Body of pancreas (tissue), 4 donors: ENCODE data around the gene SETD1B. TPM values are rescaled to one million over a fixed set of nuclear protein-coding genes. Genes with fewer than 3 reads are reported as not detected.
"Not testable (repeated sequence)": the region's sequence is repeated elsewhere in the genome, so short reads cannot be mapped to it uniquely, and the experiment has no call there.

Experiments used
- ATAC-seq: fragments of 150-250 bp; one replicate; pipeline ENCODE4 v1.9.1; 2016
- DNase-seq, 4 donors: peaks; one replicate each; pipeline ENCODE4 v3.0.0-alpha.2; 2019
- H3K27ac ChIP-seq, 4 donors: fragments of 200-600 bp; sonication (generic); 1 replicate in 3 of 4; 2 replicates in 1 of 4; pipeline versions ENCODE4 v1.5.1 to v1.6.1; 2016 to 2019; ENCODE audit warnings: mild to moderate bottlenecking in 1 of 4, mixed read lengths in 1 of 4, moderate library complexity in 1 of 4
- H3K27me3 ChIP-seq, 2 donors: fragments of 200-600 bp; sonication (generic); one replicate each; pipeline ENCODE4 v1.6.0; 2016; ENCODE audit warnings: mild to moderate bottlenecking in 1 of 2
- H3K36me3 ChIP-seq, 2 donors: fragments of 200-600 bp; sonication (generic); replicated peaks in 1 of 2; 2 replicates each; pipeline ENCODE4 v1.5.1; 2016; ENCODE audit warnings: low read depth in 2 of 2; ENCODE audit not compliant: insufficient read depth in 1 of 2
- H3K4me1 ChIP-seq: fragments of 200-600 bp; sonication (generic); one replicate; pipeline ENCODE4 v1.6.0; 2016
- H3K4me3 ChIP-seq, 2 donors: fragments of 200-600 bp; sonication (generic); 1 replicate in 1 of 2; 2 replicates in 1 of 2; pipeline ENCODE4 v1.5.1; 2016 to 2019
- H3K9me3 ChIP-seq, 3 donors: fragments of 200-600 bp; sonication (generic); 1 replicate in 2 of 3; 2 replicates in 1 of 3; pipeline ENCODE4 v1.5.1; 2016
- POLR2A ChIP-seq, 3 donors: fragments of 450-650 bp; IDR thresholded peaks; one replicate each; pipeline ENCODE4 v1.6.1; 2016; ENCODE audit warnings: antibody characterized with exemption in 3 of 3, mild to moderate bottlenecking in 2 of 3
- WGBS, 2 donors: methylation state at CpG; one replicate each; pipeline ENCODE4 v1.1.5; 2017; 5-methylcytosine and 5-hydroxymethylcytosine counted together
- intact Hi-C: fragments of 100-400 bp; cut with DNase I; formaldehyde crosslinking; loops from one replicate; pipeline ENCODE4 v1.15.1; 2023
- total RNA-seq, 2 donors: library from RNA; depleted of rRNA; stranded (reverse); fragments of >200 nt; gene quantifications; one replicate each; pipeline ENCODE4 v1.1.0, GENCODE V29; 2016
- TF ChIP-seq, protein P1 (sequence below), 7 experiments: fragments of 450-650 bp in 4 of 7; fragments of 200-600 bp in 3 of 7; sonication (generic) in 3 of 7; IDR thresholded peaks; one replicate each; pipeline ENCODE4 v1.5.1; 2016 to 2019; ENCODE audit warnings: antibody characterized with exemption in 7 of 7

SETD1B gene
- total RNA-seq, result 10 to 100 TPM in 1 of 2 donors, 1 to 10 TPM in 1; 9.1 to 15.8 TPM

- Histone ChIP-seq H3K4me3 (peak within 1 kb of the TSS; percentile 63 to 66), H3K27ac (peak within 1 kb of the TSS; percentile 96 to 100 (median 100)), H3K4me1 (peaks cover 44% of the 10 kb centered on the region), H3K9me3 (no peaks in the 10 kb centered on the region), H3K27me3 (no peaks in the 10 kb centered on the region), H3K36me3 (no peaks in the 10 kb centered on the region)
- WGBS, 2 donors, result 1% methylated on average over 19 to 56 of the region's 74 CpGs
- TF ChIP-seq POLR2A (IDR thresholded peaks at IDR 0.05), result no peak
- TF ChIP-seq, protein P1, sequence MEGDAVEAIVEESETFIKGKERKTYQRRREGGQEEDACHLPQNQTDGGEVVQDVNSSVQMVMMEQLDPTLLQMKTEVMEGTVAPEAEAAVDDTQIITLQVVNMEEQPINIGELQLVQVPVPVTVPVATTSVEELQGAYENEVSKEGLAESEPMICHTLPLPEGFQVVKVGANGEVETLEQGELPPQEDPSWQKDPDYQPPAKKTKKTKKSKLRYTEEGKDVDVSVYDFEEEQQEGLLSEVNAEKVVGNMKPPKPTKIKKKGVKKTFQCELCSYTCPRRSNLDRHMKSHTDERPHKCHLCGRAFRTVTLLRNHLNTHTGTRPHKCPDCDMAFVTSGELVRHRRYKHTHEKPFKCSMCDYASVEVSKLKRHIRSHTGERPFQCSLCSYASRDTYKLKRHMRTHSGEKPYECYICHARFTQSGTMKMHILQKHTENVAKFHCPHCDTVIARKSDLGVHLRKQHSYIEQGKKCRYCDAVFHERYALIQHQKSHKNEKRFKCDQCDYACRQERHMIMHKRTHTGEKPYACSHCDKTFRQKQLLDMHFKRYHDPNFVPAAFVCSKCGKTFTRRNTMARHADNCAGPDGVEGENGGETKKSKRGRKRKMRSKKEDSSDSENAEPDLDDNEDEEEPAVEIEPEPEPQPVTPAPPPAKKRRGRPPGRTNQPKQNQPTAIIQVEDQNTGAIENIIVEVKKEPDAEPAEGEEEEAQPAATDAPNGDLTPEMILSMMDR (IDR thresholded peaks at IDR 0.05), result peak in 2 of 7 experiments; percentile 6 to 8
- intact Hi-C loops, result no loop called here
- DNase-seq (peak; percentile 58 to 75 (median 72)), ATAC-seq (peak; percentile 15)
These were observed at the start of gene SETD1B for GRCh38 chr12:121803861-121804416. Gene SETD1B, plus strand, starts transcription at chr12:121804009. Its CDS starts 729 bp downstream, at chr12:121804738.

GRCh38 chr12:121754836-121755235 is 49.0 kb upstream of the SETD1B start:
- no peak overlapping the region for H3K4me3 ChIP-seq
- peaks cover 14% of the 10 kb centered on the region for H3K4me1 ChIP-seq
- DNase-seq, result no peak
- no peak for TF ChIP-seq POLR2A (IDR thresholded peaks at IDR 0.05)
- TF ChIP-seq, protein P1 (IDR thresholded peaks at IDR 0.05), result no peak
- H3K36me3 ChIP-seq, result no peaks in the 10 kb centered on the region
- no peaks in the 10 kb centered on the region for H3K9me3 ChIP-seq
- WGBS, 2 donors, result 85 to 88% methylated on average over 9 to 11 of the region's 11 CpGs
- H3K27me3 ChIP-seq, result no peaks in the 10 kb centered on the region
- ATAC-seq, result no peak
- intact Hi-C loops, result no loop called here
- H3K27ac ChIP-seq, result peak overlapping the region in 1 of 4 donors; percentile 62

GRCh38 chr12:121755591-121755990 is 48.2 kb upstream of the SETD1B start:
- Histone ChIP-seq H3K27me3 (no peaks in the 10 kb centered on the region), H3K4me3 (no peak overlapping the region), H3K27ac (no peak overlapping the region), H3K9me3 (no peaks in the 10 kb centered on the region), H3K4me1 (peaks cover 14% of the 10 kb centered on the region), H3K36me3 (no peaks in the 10 kb centered on the region)
- DNase-seq (no peak), ATAC-seq (no peak)
- TF ChIP-seq, protein P1 (IDR thresholded peaks at IDR 0.05), result no peak
- TF ChIP-seq POLR2A (IDR thresholded peaks at IDR 0.05), result no peak
- 98 to 100% methylated on average over 1 to 3 of the region's 3 CpGs for WGBS, 2 donors
- intact Hi-C loops, result no loop called here

- peaks cover 14% of the 10 kb centered on the region for H3K4me1 ChIP-seq
- DNase-seq, H3K27ac ChIP-seq, H3K4me3 ChIP-seq, H3K9me3 ChIP-seq, H3K36me3 ChIP-seq, intact Hi-C loops, H3K27me3 ChIP-seq, ATAC-seq: not testable (repeated sequence)
- 91% methylated on average over 7 to 22 of the region's 22 CpGs for WGBS, 2 donors
These were observed 45.3 kb upstream of the SETD1B start for GRCh38 chr12:121758536-121758935.

GRCh38 chr12:121762269-121762668 is 41.5 kb upstream of the SETD1B start:
- H3K4me1 ChIP-seq, result no peaks in the 10 kb centered on the region
- TF ChIP-seq, protein P1 (IDR thresholded peaks at IDR 0.05), result no peak
- TF ChIP-seq POLR2A (IDR thresholded peaks at IDR 0.05), result no peak
- DNase-seq (no peak), ATAC-seq (no peak)
- 88% methylated on average over 6 of the region's 6 CpGs for WGBS, 2 donors
- H3K36me3 ChIP-seq, result no peaks in the 10 kb centered on the region
- no peaks in the 10 kb centered on the region for H3K9me3 ChIP-seq
- H3K27me3 ChIP-seq, result no peaks in the 10 kb centered on the region
- intact Hi-C loops, result no loop called here
- H3K27ac ChIP-seq, result no peak overlapping the region
- no peak overlapping the region for H3K4me3 ChIP-seq
